ENCODE data around the gene PRC1. TPM values are rescaled to one million over a fixed set of nuclear protein-coding genes. Genes with fewer than 3 reads are reported as not detected.

The PRC1 gene
- total RNA-seq, 1 experiment from 2014 or later: 75.7 TPM

GRCh38 chr15:90954712-90955623, 39.4 kb downstream of the PRC1 start, which contains the start of gene RCCD1:
TSS of gene RCCD1 (plus strand) at chr15:90954884. CDS start at chr15:90956735, 1,851 bp downstream.
- Histone ChIP-seq H3K79me1 (ENCODE audit: insufficient read depth, low read depth, low read length, poor library complexity, severe bottlenecking) (no peaks in the 10 kb centered on the region), H4K91ac (ENCODE audit: insufficient read length, low read depth, low read length) (no peak within 1 kb of the TSS), H4K8ac (replicated peaks; ENCODE audit: insufficient read length, low read depth, low read length) (no peak within 1 kb of the TSS), H4K5ac (ENCODE audit: insufficient read length, low read depth, low read length) (no peak within 1 kb of the TSS), H3K79me2 (ENCODE audit: insufficient read depth, low read length) (no peaks in the 10 kb centered on the region), H3K4me1 (ENCODE audit: insufficient read depth, low read length) (peaks cover 7% of the 10 kb centered on the region; the same call in 1 of the 2 replicates), H2AFZ (ENCODE audit: low read length) (no peak within 1 kb of the TSS), H3K23ac (ENCODE audit: insufficient read length, low read depth, low read length) (no peak within 1 kb of the TSS), H3K9me3 (ENCODE audit: control insufficient read depth, low read depth, low read length) (no peaks in the 10 kb centered on the region), H2BK20ac (ENCODE audit: low read depth, low read length, poor library complexity, severe bottlenecking) (no peak within 1 kb of the TSS), H3K4ac (ENCODE audit: low read depth, low read length) (no peak within 1 kb of the TSS; the same call in 1 of the 2 replicates), H3K56ac (ENCODE audit: insufficient read length, low read depth, low read length) (no peak within 1 kb of the TSS), H2BK12ac (ENCODE audit: insufficient read length, low read depth, low read length) (no peak within 1 kb of the TSS), H3K27ac (ENCODE audit: insufficient read length, low read depth, low read length) (no peak within 1 kb of the TSS), H3K27me3 (ENCODE audit: insufficient read depth, low read length) (no peaks in the 10 kb centered on the region), H2BK120ac (ENCODE audit: low read depth, low read length, poor library complexity, severe bottlenecking) (peak within 1 kb of the TSS; percentile 91), H2BK5ac (ENCODE audit: insufficient read length, low read length) (no peak within 1 kb of the TSS), H3T11ph (ENCODE audit: low read length) (no peak within 1 kb of the TSS), H2AK5ac (ENCODE audit: insufficient read length, low read length) (no peak within 1 kb of the TSS), H3K14ac (ENCODE audit: insufficient read depth, low read length) (peak within 1 kb of the TSS; percentile 92), H3K9ac (ENCODE audit: extremely low read depth, insufficient read length, low read length) (peak within 1 kb of the TSS; percentile 59), H4K20me1 (ENCODE audit: control insufficient read depth, insufficient read depth, insufficient read length) (peaks cover 3% of the 10 kb centered on the region), H3K23me2 (ENCODE audit: insufficient read length, low read depth, low read length, poor library complexity, severe bottlenecking) (peaks cover 15% of the 10 kb centered on the region), H3K4me2 (ENCODE audit: insufficient read depth, insufficient read length, low read length) (peak within 1 kb of the TSS; percentile 41), H3K18ac (ENCODE audit: insufficient read length, low read depth, low read length) (peak within 1 kb of the TSS; percentile 86), H2BK15ac (ENCODE audit: low read depth, low read length) (no peak within 1 kb of the TSS)
- Mint-ChIP-seq H3K4me1 (peaks cover 15 to 16% of the 10 kb centered on the region in 2 experiments), H3K27ac (peak within 1 kb of the TSS; percentile 80 to 96 (median 87); a peak in 6 of 7 replicates), H3K27me3 (ENCODE audit: low read depth) (no peaks in the 10 kb centered on the region), H3K36me3 (ENCODE audit: insufficient read depth in 1 of 3, low read depth in 3 of 3) (peaks cover 15 to 45% (median 44%) of the 10 kb centered on the region in 3 experiments; a peak in 6 of 7 replicates), H3K4me3 (peak within 1 kb of the TSS; percentile 77 to 82), H3K9me3 (no peaks in the 10 kb centered on the region)
- WGBS (ENCODE audit: extremely low coverage, insufficient read length, low lambda C conversion rate): no CpG with 5 or more reads among the region's 69 CpGs
- DNase-seq: peak; percentile 97
- no peak for TF ChIP-seq CTCF (conservative IDR thresholded peaks at IDR 0.05)

Measured in H9 (cell line).